HFF-Myc (cell line): ENCODE measurements around the gene HMG20B.
"Not testable (repeated sequence)": the region's sequence is repeated elsewhere in the genome, so short reads cannot be mapped to it uniquely, and the experiment has no call there.

ENCODE experiments used
- DNase-seq: peaks from one replicate; pipeline ENCODE4 v3.0.0-alpha.2; 2011; ENCODE audit warnings: low read depth; ENCODE audit errors: extremely low read depth
- H3K4me3 ChIP-seq: replicated peaks from 2 replicates; pipeline ENCODE4 v1.5.1; 2011; ENCODE audit warnings: low read depth, mild to moderate bottlenecking, control low read depth, low read length
- CTCF ChIP-seq: IDR thresholded peaks from 2 replicates; pipeline ENCODE4 v1.5.1; 2012; ENCODE audit warnings: mild to moderate bottlenecking, low read depth, low read length, control low read depth; ENCODE audit errors: missing control alignments

HMG20B gene

DNA sequence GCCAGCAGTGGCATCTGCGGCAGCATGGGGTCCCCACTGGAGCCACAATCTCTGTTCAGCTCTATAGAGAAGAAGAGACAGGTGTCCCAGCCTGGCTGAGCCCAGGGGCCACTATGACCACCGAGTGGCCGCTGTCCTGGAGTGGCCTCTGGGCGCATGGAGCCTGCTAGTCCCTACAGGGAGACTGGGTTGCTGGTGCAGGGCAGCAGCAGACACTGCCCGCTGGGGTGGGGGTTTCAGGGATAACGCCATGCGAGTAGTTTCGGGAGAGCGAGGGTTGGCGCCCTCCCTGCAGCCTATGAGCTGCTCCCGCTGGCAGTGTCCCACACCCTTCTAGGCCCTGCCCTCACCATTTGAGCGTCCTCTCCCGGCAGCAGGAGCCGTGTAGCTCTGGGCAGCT lies 44.7 kb upstream of the HMG20B start:
- no peak for TF ChIP-seq CTCF
- DNase-seq: no peak
- no peak overlapping the region for H3K4me3 ChIP-seq

GRCh38 chr19:3528539-3529211 lies 44.1 kb upstream of the HMG20B start:
- DNase-seq: no peak
- no peak overlapping the region for H3K4me3 ChIP-seq
- no peak for TF ChIP-seq CTCF

DNA sequence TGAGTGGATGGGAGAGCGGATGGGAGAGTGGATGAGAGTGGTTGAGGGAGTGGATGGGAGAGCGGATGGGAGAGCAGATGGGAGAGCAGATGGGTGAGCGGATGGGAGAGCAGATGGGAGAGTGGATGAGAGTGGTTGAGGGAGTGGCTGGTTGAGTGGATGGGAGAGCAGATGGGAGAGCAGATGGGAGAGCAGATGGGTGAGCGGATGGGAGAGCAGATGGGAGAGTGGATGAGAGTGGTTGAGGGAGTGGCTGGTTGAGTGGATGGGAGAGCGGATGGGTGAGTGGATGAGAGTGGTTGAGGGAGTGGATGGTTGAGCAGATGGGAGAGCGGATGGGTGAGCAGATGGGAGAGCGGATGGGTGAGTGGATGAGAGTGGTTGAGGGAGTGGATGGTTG lies 43.4 kb upstream of the HMG20B start:
- DNase-seq, H3K4me3 ChIP-seq: not testable (repeated sequence)

- no peak for TF ChIP-seq CTCF
- DNase-seq: no peak
- H3K4me3 ChIP-seq: no peak overlapping the region
These were observed 42.4 kb upstream of the HMG20B start for GRCh38 chr19:3530389-3530788.

GRCh38 chr19:3531716-3532115 lies 41.0 kb upstream of the HMG20B start:
- no peak overlapping the region for H3K4me3 ChIP-seq
- DNase-seq: no peak
- TF ChIP-seq CTCF: no peak

- no peak for DNase-seq
- no peak for TF ChIP-seq CTCF
- H3K4me3 ChIP-seq: no peak overlapping the region
These were observed 40.5 kb upstream of the HMG20B start for GRCh38 chr19:3532154-3532786.

GRCh38 chr19:3533033-3533432 lies 39.7 kb upstream of the HMG20B start:
- no peak for TF ChIP-seq CTCF
- no peak overlapping the region for H3K4me3 ChIP-seq
- DNase-seq: no peak
